IMR-90 (cell line): Measurements from ENCODE around the gene MCF2L2. TPM values are rescaled to one million over a fixed set of nuclear protein-coding genes. Genes with fewer than 3 reads are reported as not detected.

Experiments
- ATAC-seq: fragments of 200-7000 bp; cut with Tn5 transposase; 2 replicates; pipeline ENCODE4 v1.9.1; 2020; ENCODE audit warnings: low read depth, mild to moderate bottlenecking, moderate library complexity
- BruUV-seq: library from RNA; stranded (reverse); fragments of 400-500 nt; replicated peaks from 2 replicates; lab custom pipeline; 2021; lab: Mats Ljungman, UMichigan
- CTCF ChIA-PET: fragments of 300-600 bp; formaldehyde crosslinking; extraction: SDS; loops from one replicate; lab custom pipeline; 2021; ENCODE audit warnings: antibody characterized with exemption; lab: Yijun Ruan, JAX
- POLR2A ChIA-PET: fragments of 300-600 bp; sonication (Branson Sonifier 250); formaldehyde crosslinking; loops from one replicate; lab custom pipeline; 2022; ENCODE audit warnings: antibody characterized with exemption; ENCODE audit not compliant: unreplicated experiment; lab: Charles Lee
- DNase-seq: peaks from one replicate; pipeline ENCODE4 v3.0.0; 2013
- H2AFZ ChIP-seq: replicated peaks from 2 replicates; pipeline ENCODE3; 2013; ENCODE audit warnings: low read length, mild to moderate bottlenecking; ENCODE audit not compliant: poor library complexity
- H2AK5ac ChIP-seq: 2 replicates; pipeline ENCODE4 v1.6.1; 2013; ENCODE audit warnings: low read depth, low read length, inconsistent platforms
- H2AK9ac ChIP-seq: replicated peaks from 2 replicates; pipeline ENCODE3; 2013; ENCODE audit warnings: mild to moderate bottlenecking, low read depth, low read length, moderate library complexity; ENCODE audit not compliant: poor library complexity
- H2BK120ac ChIP-seq: 2 replicates; pipeline ENCODE4 v1.6.1; 2013; ENCODE audit warnings: low read depth, low read length, inconsistent platforms
- H2BK15ac ChIP-seq: 3 replicates; pipeline ENCODE4 v1.6.1; 2013; ENCODE audit warnings: low read depth, low read length, inconsistent platforms
- H2BK20ac ChIP-seq: 2 replicates; pipeline ENCODE4 v1.6.1; 2013; ENCODE audit warnings: low read depth, mild to moderate bottlenecking, inconsistent platforms, low read length, moderate library complexity
- H2BK5ac ChIP-seq: 2 replicates; pipeline ENCODE4 v1.6.1; 2013; ENCODE audit warnings: mild to moderate bottlenecking, low read depth, low read length, inconsistent platforms; ENCODE audit not compliant: poor library complexity, severe bottlenecking
- H3K14ac ChIP-seq: replicated peaks from 2 replicates; pipeline ENCODE4 v1.6.1; 2013; ENCODE audit warnings: low read depth, low read length, inconsistent platforms
- H3K18ac ChIP-seq: 2 replicates; pipeline ENCODE4 v1.6.1; 2013; ENCODE audit warnings: low read depth, low read length, control low read depth
- H3K23ac ChIP-seq: 2 replicates; pipeline ENCODE4 v1.6.1; 2013; ENCODE audit warnings: low read depth, low read length, inconsistent platforms
- H3K27ac ChIP-seq: 2 replicates; pipeline ENCODE4 v1.5.1; 2013; ENCODE audit warnings: mild to moderate bottlenecking, control low read depth, low read length; ENCODE audit not compliant: insufficient read depth
- H3K27me3 ChIP-seq: 2 replicates; pipeline ENCODE4 v1.6.1; 2013; ENCODE audit warnings: low read length; ENCODE audit not compliant: control insufficient read depth, insufficient read depth
- H3K36me3 ChIP-seq: 2 replicates; pipeline ENCODE4 v1.6.1; 2013; ENCODE audit warnings: low read length, mixed read lengths; ENCODE audit not compliant: control insufficient read depth, insufficient read depth
- H3K4ac ChIP-seq: 2 replicates; pipeline ENCODE4 v1.6.1; 2013; ENCODE audit warnings: low read depth, low read length, inconsistent platforms
- H3K4me1 ChIP-seq: 2 replicates; pipeline ENCODE4 v1.6.1; 2013; ENCODE audit warnings: low read length, mixed read lengths; ENCODE audit not compliant: control insufficient read depth, insufficient read depth
- H3K4me2 ChIP-seq: 2 replicates; pipeline ENCODE4 v1.6.1; 2013; ENCODE audit warnings: low read depth, mild to moderate bottlenecking, control low read depth, low read length, moderate library complexity
- H3K4me3 ChIP-seq: 2 replicates; pipeline ENCODE4 v1.5.1; 2013; ENCODE audit warnings: low read depth, mild to moderate bottlenecking, control low read depth, low read length, moderate library complexity; ENCODE audit not compliant: insufficient read depth
- H3K56ac ChIP-seq: 2 replicates; pipeline ENCODE4 v1.6.1; 2013; ENCODE audit warnings: low read length, inconsistent platforms; ENCODE audit not compliant: insufficient read depth; ENCODE audit errors: extremely low read depth
- H3K79me1 ChIP-seq, 2 experiments: 2 replicates each; pipeline ENCODE4 v1.6.1; 2013; ENCODE audit warnings: low read length in 2 of 2, inconsistent platforms in 1 of 2, low read depth in 1 of 2
- H3K9ac ChIP-seq: 2 replicates; pipeline ENCODE4 v1.6.1; 2013; ENCODE audit warnings: low read depth, low read length, control low read depth
- H3K9me1 ChIP-seq: 2 replicates; pipeline ENCODE4 v1.6.1; 2013; ENCODE audit warnings: low read length, inconsistent platforms; ENCODE audit not compliant: insufficient read depth
- H3K9me3 ChIP-seq: 2 replicates; pipeline ENCODE4 v1.6.1; 2013; ENCODE audit warnings: low read length; ENCODE audit not compliant: control insufficient read depth, insufficient read depth
- H4K20me1 ChIP-seq: 2 replicates; pipeline ENCODE4 v1.6.1; 2013; ENCODE audit warnings: low read length, inconsistent platforms; ENCODE audit not compliant: insufficient read depth
- H4K5ac ChIP-seq: 2 replicates; pipeline ENCODE4 v1.6.1; 2013; ENCODE audit warnings: mild to moderate bottlenecking, low read depth, low read length, control low read depth
- H4K8ac ChIP-seq, 2 experiments: 2 replicates each; pipeline ENCODE4 v1.6.1; 2013; ENCODE audit warnings: low read depth in 2 of 2, low read length in 2 of 2, control low read depth in 1 of 2, inconsistent platforms in 1 of 2
- H4K91ac ChIP-seq: 2 replicates; pipeline ENCODE4 v1.6.1; 2013; ENCODE audit warnings: low read depth, low read length, inconsistent platforms; ENCODE audit not compliant: insufficient read depth
- BHLHE40 ChIP-seq: fragments of 150-350 bp; IDR thresholded peaks from 2 replicates; pipeline ENCODE4 v1.6.1; 2016; ENCODE audit warnings: mild to moderate bottlenecking, low read depth, low read length
- CEBPB ChIP-seq: IDR thresholded peaks from 2 replicates; pipeline ENCODE4 v1.6.1; 2012; ENCODE audit warnings: low read depth, low read length, improper control_type of control experiment
- CHD1 ChIP-seq: IDR thresholded peaks from 2 replicates; pipeline ENCODE4 v1.6.1; 2012; ENCODE audit warnings: low read depth, low read length, improper control_type of control experiment
- CTCF ChIP-seq: conservative IDR thresholded peaks from 2 replicates; pipeline ENCODE4 v1.5.1; 2012; ENCODE audit warnings: mild to moderate bottlenecking, low read depth, low read length, improper control_type of control experiment
- MAFK ChIP-seq: IDR thresholded peaks from 2 replicates; pipeline ENCODE4 v1.6.1; 2012; ENCODE audit warnings: low read depth, low read length, improper control_type of control experiment
- MAZ ChIP-seq: IDR thresholded peaks from 2 replicates; pipeline ENCODE4 v1.6.1; 2012; ENCODE audit warnings: low read depth, mild to moderate bottlenecking, low read length, improper control_type of control experiment, moderate library complexity, borderline replicate concordance
- MXI1 ChIP-seq: IDR thresholded peaks from 2 replicates; pipeline ENCODE4 v1.6.1; 2012; ENCODE audit warnings: low read depth, mild to moderate bottlenecking, low read length, moderate library complexity, borderline replicate concordance
- NFE2L2 ChIP-seq: fragments of 150-350 bp; IDR thresholded peaks from 2 replicates; pipeline ENCODE4 v1.6.1; 2016; ENCODE audit warnings: low read depth, mild to moderate bottlenecking, low read length
- POLR2A ChIP-seq: IDR thresholded peaks from 2 replicates; pipeline ENCODE4 v1.6.1; 2012; ENCODE audit warnings: mild to moderate bottlenecking, low read depth, low read length
- RAD21 ChIP-seq: IDR thresholded peaks from 2 replicates; pipeline ENCODE4 v1.6.1; 2012; ENCODE audit warnings: low read length, improper control_type of control experiment
- RCOR1 ChIP-seq: IDR thresholded peaks from 2 replicates; pipeline ENCODE4 v1.6.1; 2012; ENCODE audit warnings: mild to moderate bottlenecking, low read length, improper control_type of control experiment; ENCODE audit not compliant: insufficient replicate concordance
- SMC3 ChIP-seq: fragments of 150-350 bp; IDR thresholded peaks from 2 replicates; pipeline ENCODE4 v1.6.1; 2016; ENCODE audit warnings: low read depth, mild to moderate bottlenecking, antibody characterized with exemption, low read length, moderate library complexity
- WGBS, 2 experiments: methylation state at CpG; one replicate each; pipeline versions ENCODE4 v1.1.5 to v1.1.7; 2013; ENCODE audit warnings: missing lambda C conversion rate in 2 of 2; ENCODE audit not compliant: insufficient read length in 1 of 2; ENCODE audit errors: extremely low coverage in 2 of 2; 5-methylcytosine and 5-hydroxymethylcytosine counted together
- dilution Hi-C: fragments of 300-500 bp; cut with HindIII; formaldehyde crosslinking; loops from one replicate; pipeline ENCODE4 v1.14.3; 2018; ENCODE audit warnings: low sequenced_read_pairs; ENCODE audit not compliant: unreplicated experiment
- in situ Hi-C: fragments of 300-500 bp; cut with MboI; formaldehyde crosslinking; loops from 3 replicates; pipeline ENCODE4 v1.14.3; 2019; ENCODE audit warnings: low sequenced_read_pairs, inconsistent platforms, mixed read lengths
- intact Hi-C: fragments of 100-400 bp; cut with micrococcal nuclease; formaldehyde crosslinking; loops from 2 replicates; pipeline ENCODE4 v1.10.0; 2022
- polyA plus RNA-seq, 3 experiments: library from polyadenylated mRNA; depleted of rRNA; stranded (reverse); fragments of >200 nt; gene quantifications; 2 replicates each; pipeline ENCODE4 v1.2.3, GENCODE V29; 2012; ENCODE audit warnings: low replicate concordance in 1 of 3
- total RNA-seq: library from RNA; depleted of rRNA; stranded (reverse); fragments of >200 nt; gene quantifications from 2 replicates; pipeline ENCODE4 v1.2.3, GENCODE V29; 2012
- TF ChIP-seq, protein P1 (sequence below): fragments of 150-350 bp; IDR thresholded peaks from 2 replicates; pipeline ENCODE4 v1.6.1; 2017; ENCODE audit warnings: mild to moderate bottlenecking, antibody characterized with exemption, low read length, low read depth
- TF ChIP-seq, protein P2 (sequence below): fragments of 150-350 bp; IDR thresholded peaks from 2 replicates; pipeline ENCODE4 v1.6.1; 2016; ENCODE audit warnings: low read depth, mild to moderate bottlenecking, low read length, moderate library complexity, borderline replicate concordance

The MCF2L2 gene
- total and polyA plus RNA-seq, 2 of the 4 experiments (the other 2 are of a cell fraction), result under 0.01 TPM; not detected in 1

DNA sequence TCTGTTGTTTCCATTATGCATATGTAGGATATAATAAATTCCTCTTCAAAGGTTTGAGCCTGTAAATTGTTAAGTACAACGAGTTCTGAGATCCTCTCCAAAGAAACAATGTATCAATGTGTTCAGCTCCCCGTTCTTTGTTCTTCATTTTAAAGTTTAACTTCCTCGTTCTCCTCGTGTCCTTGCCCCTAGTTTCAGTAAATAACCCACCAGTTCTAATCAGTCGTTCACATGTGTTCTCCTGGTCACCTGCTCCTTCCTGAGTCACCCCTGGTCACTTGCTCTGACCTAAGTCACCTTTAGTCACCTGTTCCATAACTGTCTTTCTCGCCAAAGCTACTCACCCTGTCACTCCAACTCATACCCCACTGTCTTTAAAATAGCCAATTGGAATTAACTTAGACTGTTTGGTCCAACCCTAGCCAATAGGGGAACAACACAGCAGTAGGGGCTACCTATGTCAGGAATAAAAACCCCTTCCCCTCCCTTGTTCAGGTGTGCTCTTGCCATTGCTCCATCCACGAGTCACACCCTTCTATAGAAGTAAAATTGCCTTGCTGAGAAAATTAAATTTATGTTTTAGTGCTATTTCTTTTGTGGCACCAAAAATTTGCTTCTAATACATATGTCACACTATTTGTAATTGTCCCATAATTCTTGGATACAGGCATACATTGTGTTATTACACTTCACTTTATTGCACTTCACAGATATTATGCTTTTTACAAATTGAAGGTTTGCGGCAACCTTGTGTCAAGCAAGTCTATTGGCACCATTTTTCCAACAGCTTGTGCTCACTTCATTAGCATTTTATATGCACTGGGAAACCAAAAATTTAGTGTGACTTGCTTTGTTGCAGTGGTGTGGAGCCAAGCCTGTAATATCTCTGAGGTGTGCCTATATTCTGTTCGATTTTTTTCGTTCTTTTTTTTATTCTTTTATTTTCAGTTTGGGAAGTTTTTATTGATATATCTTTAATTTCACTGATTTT, 15.3 kb upstream of the MCF2L2 start:
- CTCF ChIA-PET, result no interaction called here
- H3K4me1 ChIP-seq, result no peaks in the 10 kb centered on the region
- TF ChIP-seq RCOR1 (no peak), BHLHE40 (no peak), SMC3 (no peak), CEBPB (no peak), RAD21 (no peak), MXI1 (no peak), MAFK (no peak), MAZ (no peak), POLR2A (no peak), CTCF (no peak), NFE2L2 (no peak), CHD1 (no peak)
- TF ChIP-seq, protein P1, sequence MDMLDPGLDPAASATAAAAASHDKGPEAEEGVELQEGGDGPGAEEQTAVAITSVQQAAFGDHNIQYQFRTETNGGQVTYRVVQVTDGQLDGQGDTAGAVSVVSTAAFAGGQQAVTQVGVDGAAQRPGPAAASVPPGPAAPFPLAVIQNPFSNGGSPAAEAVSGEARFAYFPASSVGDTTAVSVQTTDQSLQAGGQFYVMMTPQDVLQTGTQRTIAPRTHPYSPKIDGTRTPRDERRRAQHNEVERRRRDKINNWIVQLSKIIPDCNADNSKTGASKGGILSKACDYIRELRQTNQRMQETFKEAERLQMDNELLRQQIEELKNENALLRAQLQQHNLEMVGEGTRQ, result no peak
- TF ChIP-seq, protein P2, sequence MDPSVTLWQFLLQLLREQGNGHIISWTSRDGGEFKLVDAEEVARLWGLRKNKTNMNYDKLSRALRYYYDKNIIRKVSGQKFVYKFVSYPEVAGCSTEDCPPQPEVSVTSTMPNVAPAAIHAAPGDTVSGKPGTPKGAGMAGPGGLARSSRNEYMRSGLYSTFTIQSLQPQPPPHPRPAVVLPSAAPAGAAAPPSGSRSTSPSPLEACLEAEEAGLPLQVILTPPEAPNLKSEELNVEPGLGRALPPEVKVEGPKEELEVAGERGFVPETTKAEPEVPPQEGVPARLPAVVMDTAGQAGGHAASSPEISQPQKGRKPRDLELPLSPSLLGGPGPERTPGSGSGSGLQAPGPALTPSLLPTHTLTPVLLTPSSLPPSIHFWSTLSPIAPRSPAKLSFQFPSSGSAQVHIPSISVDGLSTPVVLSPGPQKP, result no peak

More for the DNA sequence above, 15.3 kb upstream of the MCF2L2 start:
- POLR2A ChIA-PET, result no interaction called here
- H3K18ac ChIP-seq, result no peak overlapping the region
- no peak overlapping the region for H3K4ac ChIP-seq
- peaks cover 0 to 3% of the 10 kb centered on the region in 2 experiments; a peak in 1 of 4 replicates for H3K79me1 ChIP-seq
- H2BK20ac ChIP-seq, result no peak overlapping the region
- dilution Hi-C loops (no loop called here), in situ Hi-C loops (no loop called here), intact Hi-C loops (no loop called here)
- no peak overlapping the region for H2BK15ac ChIP-seq
- H3K4me2 ChIP-seq, result no peak overlapping the region
- H3K14ac ChIP-seq, result no peak overlapping the region
- DNase-seq (no peak), ATAC-seq (no peak)
- H3K27me3 ChIP-seq, result peaks cover 3% of the 10 kb centered on the region
- no peak overlapping the region for H3K4me3 ChIP-seq
- 61% methylated on average over 5 of the region's 10 CpGs; no CpG with 5 or more reads in 1 of the 2 experiments for WGBS, 2 experiments
- no peak overlapping the region for H3K9ac ChIP-seq
- peaks cover 7% of the 10 kb centered on the region for H3K9me3 ChIP-seq
- H3K23ac ChIP-seq, result no peak overlapping the region
- H3K36me3 ChIP-seq, result no peaks in the 10 kb centered on the region
- H3K27ac ChIP-seq, result no peak overlapping the region
- BruUV-seq, result no TSS peak
- H4K5ac ChIP-seq, result no peak overlapping the region
- no peak overlapping the region for H2BK120ac ChIP-seq
- no peak overlapping the region for H4K8ac ChIP-seq
- no peak overlapping the region for H2AK9ac ChIP-seq
- H4K20me1 ChIP-seq, result no peaks in the 10 kb centered on the region
- no peak overlapping the region for H2AFZ ChIP-seq
- H4K91ac ChIP-seq, result no peak overlapping the region
- H3K56ac ChIP-seq, result no peak overlapping the region
- H3K9me1 ChIP-seq, result no peaks in the 10 kb centered on the region
- no peak overlapping the region for H2AK5ac ChIP-seq
- no peak overlapping the region for H2BK5ac ChIP-seq
